ENCODE data around the gene MDM2.

The MDM2 gene

DNA sequence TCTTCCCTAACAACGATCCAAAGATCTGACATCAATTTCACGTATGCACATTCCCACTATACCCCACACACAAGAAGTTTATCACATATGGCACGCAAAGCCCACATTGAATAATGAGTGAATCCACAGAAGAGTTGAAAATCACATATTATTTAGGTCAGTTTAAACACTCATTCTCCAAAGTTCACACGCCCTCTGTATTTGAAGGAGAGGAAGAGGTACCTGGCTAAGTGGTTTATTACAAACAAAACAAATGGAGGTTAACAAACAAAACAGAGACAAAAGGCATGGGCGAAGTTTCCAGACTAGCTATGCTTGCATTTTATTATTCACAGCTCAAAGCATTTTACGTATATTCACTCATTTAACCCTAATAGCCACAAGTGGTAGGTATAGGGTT is 83.2 kb downstream of the MDM2 start:
- Histone ChIP-seq H3K4me2 (no peak overlapping the region), H3K27ac (no peak overlapping the region), H3K9ac (no peak overlapping the region), H3K4me3 (IDR thresholded peaks at IDR 0.05; ENCODE audit: insufficient read depth, low read depth, low read length) (no peak overlapping the region), H3K79me2 (ENCODE audit: insufficient read depth, low read depth) (no peaks in the 10 kb centered on the region), H4K20me1 (ENCODE audit: insufficient read depth) (no peaks in the 10 kb centered on the region), H3K27me3 (ENCODE audit: insufficient read depth, low read depth) (no peaks in the 10 kb centered on the region), H2AFZ (ENCODE audit: low read depth) (no peak overlapping the region), H3K36me3 (ENCODE audit: insufficient read depth) (no peaks in the 10 kb centered on the region), H3K4me1 (ENCODE audit: low read depth, poor library complexity, severe bottlenecking) (no peaks in the 10 kb centered on the region)
- no peak for TF ChIP-seq CTCF (conservative IDR thresholded peaks at IDR 0.05; ENCODE audit: low read depth, low read length)

GRCh38 chr12:68893201-68893600 is 85.2 kb downstream of the MDM2 start:
- H4K20me1 ChIP-seq (ENCODE audit: insufficient read depth): no peaks in the 10 kb centered on the region
- no peak for TF ChIP-seq CTCF (conservative IDR thresholded peaks at IDR 0.05; ENCODE audit: low read depth, low read length)
- no peaks in the 10 kb centered on the region for H3K27me3 ChIP-seq (ENCODE audit: insufficient read depth, low read depth)
- H3K36me3 ChIP-seq (ENCODE audit: insufficient read depth): no peaks in the 10 kb centered on the region
- no peaks in the 10 kb centered on the region for H3K79me2 ChIP-seq (ENCODE audit: insufficient read depth, low read depth)
- H3K9ac ChIP-seq: no peak overlapping the region
- H3K27ac ChIP-seq: no peak overlapping the region
- H2AFZ ChIP-seq (ENCODE audit: low read depth): no peak overlapping the region
- no peak overlapping the region for H3K4me3 ChIP-seq (IDR thresholded peaks at IDR 0.05; ENCODE audit: insufficient read depth, low read depth, low read length)
- no peak overlapping the region for H3K4me2 ChIP-seq
- H3K4me1 ChIP-seq (ENCODE audit: low read depth, poor library complexity, severe bottlenecking): no peaks in the 10 kb centered on the region

DNA sequence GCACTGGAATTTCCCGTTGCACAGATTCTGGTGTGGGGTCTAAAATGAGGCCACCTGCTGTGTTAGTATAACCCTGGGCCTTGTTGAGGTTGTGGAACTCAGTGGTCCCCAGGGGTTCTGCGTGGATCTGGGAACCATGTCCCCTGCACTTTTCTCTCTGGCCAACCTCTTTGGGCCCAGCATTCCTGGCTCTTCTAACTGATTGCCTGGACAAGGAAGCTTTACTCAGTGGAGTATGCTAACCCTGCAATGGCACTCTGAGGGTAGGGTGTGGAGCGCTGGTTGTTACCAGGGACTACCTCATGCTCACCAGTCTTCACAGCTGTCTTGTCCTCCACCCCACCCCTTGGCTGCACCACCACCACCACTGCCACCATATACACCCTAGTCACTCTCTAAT is 85.8 kb downstream of the MDM2 start:
- H3K4me1 ChIP-seq (ENCODE audit: low read depth, poor library complexity, severe bottlenecking): no peaks in the 10 kb centered on the region
- H3K79me2 ChIP-seq (ENCODE audit: insufficient read depth, low read depth): no peaks in the 10 kb centered on the region
- no peak for TF ChIP-seq CTCF (conservative IDR thresholded peaks at IDR 0.05; ENCODE audit: low read depth, low read length)
- no peaks in the 10 kb centered on the region for H3K27me3 ChIP-seq (ENCODE audit: insufficient read depth, low read depth)
- H2AFZ ChIP-seq (ENCODE audit: low read depth): no peak overlapping the region
- no peak overlapping the region for H3K4me2 ChIP-seq
- no peaks in the 10 kb centered on the region for H4K20me1 ChIP-seq (ENCODE audit: insufficient read depth)
- H3K36me3 ChIP-seq (ENCODE audit: insufficient read depth): no peaks in the 10 kb centered on the region
- H3K27ac ChIP-seq: no peak overlapping the region
- H3K9ac ChIP-seq: no peak overlapping the region
- H3K4me3 ChIP-seq (IDR thresholded peaks at IDR 0.05; ENCODE audit: insufficient read depth, low read depth, low read length): no peak overlapping the region

- Histone ChIP-seq H2AFZ (ENCODE audit: low read depth) (no peak overlapping the region), H3K4me1 (ENCODE audit: low read depth, poor library complexity, severe bottlenecking) (no peaks in the 10 kb centered on the region), H3K9ac (no peak overlapping the region), H3K79me2 (ENCODE audit: insufficient read depth, low read depth) (no peaks in the 10 kb centered on the region), H3K27ac (no peak overlapping the region), H4K20me1 (ENCODE audit: insufficient read depth) (no peaks in the 10 kb centered on the region), H3K4me2 (no peak overlapping the region), H3K36me3 (ENCODE audit: insufficient read depth) (no peaks in the 10 kb centered on the region), H3K27me3 (ENCODE audit: insufficient read depth, low read depth) (no peaks in the 10 kb centered on the region), H3K4me3 (IDR thresholded peaks at IDR 0.05; ENCODE audit: insufficient read depth, low read depth, low read length) (no peak overlapping the region)
- TF ChIP-seq CTCF (conservative IDR thresholded peaks at IDR 0.05; ENCODE audit: low read depth, low read length): no peak
Observed at GRCh38 chr12:68894276-68894855, 86.4 kb downstream of the MDM2 start.
